Measurements from ENCODE around the gene C2orf80.

Gene C2orf80

GRCh38 chr2:208129744-208130711 lies 59.8 kb downstream of the C2orf80 start, which contains the start of gene CRYGC:
Gene CRYGC, minus strand, starts transcription at chr2:208129828. Its CDS starts 36 bp downstream, at chr2:208129792.
- TF ChIP-seq CTCF (IDR thresholded peaks at IDR 0.05; ENCODE audit: low read length) (no peak), EZH2 (IDR thresholded peaks at IDR 0.05; ENCODE audit: borderline replicate concordance, low read length) (no peak)
- Histone ChIP-seq H3K36me3 (ENCODE audit: insufficient read depth, low read length) (no peaks in the 10 kb centered on the region), H3K79me2 (ENCODE audit: insufficient read depth, low read length) (no peaks in the 10 kb centered on the region), H3K9me3 (ENCODE audit: low read length) (no peaks in the 10 kb centered on the region), H4K20me1 (ENCODE audit: insufficient read depth, low read length) (no peaks in the 10 kb centered on the region), H3K27me3 (ENCODE audit: insufficient read depth, low read length) (no peaks in the 10 kb centered on the region), H3K27ac (ENCODE audit: low read depth, low read length, poor library complexity, severe bottlenecking) (no peak within 1 kb of the TSS), H3K4me1 (ENCODE audit: insufficient read depth, low read length, severe bottlenecking) (no peaks in the 10 kb centered on the region), H3K9me2 (ENCODE audit: low read depth, low read length) (no peaks in the 10 kb centered on the region), H3F3A (ENCODE audit: insufficient read depth, low read length) (no peaks in the 10 kb centered on the region), H3K9ac (ENCODE audit: low read length) (no peak within 1 kb of the TSS), H3K4me2 (ENCODE audit: low read length) (no peak within 1 kb of the TSS), H2AFZ (ENCODE audit: low read length) (no peak within 1 kb of the TSS), H3K4me3 (ENCODE audit: low read depth, low read length, poor library complexity, severe bottlenecking) (no peak within 1 kb of the TSS)

GRCh38 chr2:208128136-208128535 lies 61.7 kb downstream of the C2orf80 start:
- no peaks in the 10 kb centered on the region for H3K79me2 ChIP-seq (ENCODE audit: insufficient read depth, low read length)
- H3K27me3 ChIP-seq (ENCODE audit: insufficient read depth, low read length) = no peaks in the 10 kb centered on the region
- no peaks in the 10 kb centered on the region for H3K36me3 ChIP-seq (ENCODE audit: insufficient read depth, low read length)
- H2AFZ ChIP-seq (ENCODE audit: low read length) = no peak overlapping the region
- H3K4me1 ChIP-seq (ENCODE audit: insufficient read depth, low read length, severe bottlenecking) = no peaks in the 10 kb centered on the region
- TF ChIP-seq EZH2 (IDR thresholded peaks at IDR 0.05; ENCODE audit: borderline replicate concordance, low read length) = no peak
- TF ChIP-seq CTCF (IDR thresholded peaks at IDR 0.05; ENCODE audit: low read length) = no peak
- H4K20me1 ChIP-seq (ENCODE audit: insufficient read depth, low read length) = no peaks in the 10 kb centered on the region
- no peaks in the 10 kb centered on the region for H3K9me3 ChIP-seq (ENCODE audit: low read length)
- no peaks in the 10 kb centered on the region for H3K9me2 ChIP-seq (ENCODE audit: low read depth, low read length)
- no peak overlapping the region for H3K4me2 ChIP-seq (ENCODE audit: low read length)
- H3F3A ChIP-seq (ENCODE audit: insufficient read depth, low read length) = no peaks in the 10 kb centered on the region
- no peak overlapping the region for H3K4me3 ChIP-seq (ENCODE audit: low read depth, low read length, poor library complexity, severe bottlenecking)
- no peak overlapping the region for H3K27ac ChIP-seq (ENCODE audit: low read depth, low read length, poor library complexity, severe bottlenecking)
- H3K9ac ChIP-seq (ENCODE audit: low read length) = no peak overlapping the region

GRCh38 chr2:208127090-208127489 lies 62.7 kb downstream of the C2orf80 start:
- Histone ChIP-seq H3K4me2 (ENCODE audit: low read length) (no peak overlapping the region), H3K4me3 (ENCODE audit: low read depth, low read length, poor library complexity, severe bottlenecking) (no peak overlapping the region), H3K4me1 (ENCODE audit: insufficient read depth, low read length, severe bottlenecking) (no peaks in the 10 kb centered on the region), H3K27me3 (ENCODE audit: insufficient read depth, low read length) (no peaks in the 10 kb centered on the region), H3F3A (ENCODE audit: insufficient read depth, low read length) (no peaks in the 10 kb centered on the region), H3K9me2 (ENCODE audit: low read depth, low read length) (no peaks in the 10 kb centered on the region), H3K27ac (ENCODE audit: low read depth, low read length, poor library complexity, severe bottlenecking) (no peak overlapping the region), H3K9ac (ENCODE audit: low read length) (no peak overlapping the region), H3K9me3 (ENCODE audit: low read length) (no peaks in the 10 kb centered on the region), H2AFZ (ENCODE audit: low read length) (no peak overlapping the region), H3K79me2 (ENCODE audit: insufficient read depth, low read length) (no peaks in the 10 kb centered on the region), H4K20me1 (ENCODE audit: insufficient read depth, low read length) (no peaks in the 10 kb centered on the region), H3K36me3 (ENCODE audit: insufficient read depth, low read length) (no peaks in the 10 kb centered on the region)
- TF ChIP-seq CTCF (IDR thresholded peaks at IDR 0.05; ENCODE audit: low read length) (no peak), EZH2 (IDR thresholded peaks at IDR 0.05; ENCODE audit: borderline replicate concordance, low read length) (no peak)

Data from OCI-LY1 (cell line).